Activated CD4-positive, alpha-beta T cell treated with anti-CD3 and anti-CD28 coated beads, Interleukin-2, Interleukin-4, amounts not matched to agents 100 ng/mL and 50 ng/mL, durations not matched to agents 16 hours and 8 hours (primary cell): Measurements from ENCODE around the gene HPD.
"Not testable (repeated sequence)": the region's sequence is repeated elsewhere in the genome, so short reads cannot be mapped to it uniquely, and the experiment has no call there.

Source experiments
- DNase-seq: peaks from one replicate; pipeline ENCODE4 v3.0.0-alpha.2; 2020; ENCODE audit warnings: low spot score

The HPD gene

DNA sequence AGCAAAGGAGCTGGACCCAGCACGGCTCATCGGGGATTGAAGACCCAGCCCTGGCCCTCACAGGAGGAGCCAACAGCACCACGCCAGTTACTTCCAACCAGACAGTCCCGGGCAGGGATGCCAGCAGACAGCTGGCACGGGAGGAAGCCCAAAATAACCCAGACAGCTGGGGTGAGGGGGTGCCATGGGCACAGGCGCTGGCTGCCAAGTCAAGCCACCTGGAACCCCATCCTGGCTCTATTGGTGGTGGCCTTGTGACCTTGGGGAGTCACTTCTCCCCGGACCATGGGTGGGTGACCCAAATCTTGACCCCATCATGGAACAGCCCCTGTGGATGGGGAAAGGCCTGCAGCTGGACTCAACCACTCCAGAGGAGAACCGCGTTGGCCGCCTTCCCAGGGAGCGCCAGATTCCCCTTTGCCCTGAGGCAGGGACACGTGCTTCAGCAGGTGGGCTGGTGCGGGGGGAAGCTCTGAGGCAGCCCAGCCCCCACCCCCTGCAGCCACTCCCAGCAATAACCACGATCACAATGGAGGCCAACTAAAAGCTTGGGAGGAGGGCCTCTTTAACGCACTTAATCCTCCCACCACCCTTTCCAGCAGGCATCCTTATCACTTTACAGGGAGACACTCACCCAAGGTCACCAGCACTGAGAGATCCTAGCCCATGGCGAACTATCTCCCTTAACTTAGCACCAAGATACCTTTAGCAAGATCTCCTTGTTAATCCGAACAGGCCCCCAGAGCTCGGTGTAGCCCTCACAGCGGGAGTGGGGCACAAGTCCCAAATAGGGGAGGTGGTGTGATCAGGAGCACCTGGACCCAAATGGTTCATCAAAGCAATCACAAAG is 60.5 kb downstream of the HPD start:
- DNase-seq, result no peak

DNA sequence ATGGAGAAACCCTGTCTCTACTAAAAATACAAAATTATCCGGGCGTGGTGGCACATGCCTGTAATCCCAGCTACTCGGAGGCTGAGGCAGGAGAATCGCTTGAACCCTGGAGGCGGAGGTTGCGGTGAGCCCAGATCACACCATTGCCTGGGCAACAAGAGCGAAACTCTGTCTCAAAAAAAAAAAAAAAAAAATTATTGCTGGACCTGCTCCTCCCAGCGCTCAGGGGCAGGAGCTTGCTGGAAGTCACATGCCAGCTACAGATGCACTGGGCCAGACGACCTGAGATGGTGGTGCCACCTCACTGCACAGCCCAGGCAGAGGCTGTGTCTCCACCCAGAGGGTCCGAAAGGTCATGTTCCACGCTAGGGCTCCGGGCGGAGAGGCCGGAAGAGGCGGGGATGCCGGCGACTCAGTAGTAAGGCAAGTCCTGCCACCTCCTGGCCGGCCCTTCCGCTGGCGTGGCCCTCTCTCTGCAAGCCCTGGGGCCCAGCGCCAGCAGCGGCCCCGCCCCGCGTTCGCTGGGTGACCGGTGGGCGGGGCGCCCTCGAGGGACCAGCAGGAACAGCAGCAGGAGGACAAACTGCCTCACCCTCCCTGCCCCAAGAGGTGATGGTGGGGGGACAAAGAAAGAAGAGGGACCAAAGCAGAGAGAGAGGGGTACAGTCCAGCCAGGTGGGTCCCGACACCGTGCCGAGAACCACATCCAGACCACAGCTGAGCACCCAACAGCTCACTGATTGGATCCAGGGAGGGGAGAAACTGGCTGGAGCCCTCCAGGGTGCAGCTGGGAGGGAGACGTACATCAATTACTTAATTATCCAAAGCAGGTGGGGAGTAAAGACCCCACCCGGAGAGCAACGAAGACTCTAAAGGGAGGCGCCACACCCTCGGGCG is 61.6 kb downstream of the HPD start:
- no peak for DNase-seq

DNA sequence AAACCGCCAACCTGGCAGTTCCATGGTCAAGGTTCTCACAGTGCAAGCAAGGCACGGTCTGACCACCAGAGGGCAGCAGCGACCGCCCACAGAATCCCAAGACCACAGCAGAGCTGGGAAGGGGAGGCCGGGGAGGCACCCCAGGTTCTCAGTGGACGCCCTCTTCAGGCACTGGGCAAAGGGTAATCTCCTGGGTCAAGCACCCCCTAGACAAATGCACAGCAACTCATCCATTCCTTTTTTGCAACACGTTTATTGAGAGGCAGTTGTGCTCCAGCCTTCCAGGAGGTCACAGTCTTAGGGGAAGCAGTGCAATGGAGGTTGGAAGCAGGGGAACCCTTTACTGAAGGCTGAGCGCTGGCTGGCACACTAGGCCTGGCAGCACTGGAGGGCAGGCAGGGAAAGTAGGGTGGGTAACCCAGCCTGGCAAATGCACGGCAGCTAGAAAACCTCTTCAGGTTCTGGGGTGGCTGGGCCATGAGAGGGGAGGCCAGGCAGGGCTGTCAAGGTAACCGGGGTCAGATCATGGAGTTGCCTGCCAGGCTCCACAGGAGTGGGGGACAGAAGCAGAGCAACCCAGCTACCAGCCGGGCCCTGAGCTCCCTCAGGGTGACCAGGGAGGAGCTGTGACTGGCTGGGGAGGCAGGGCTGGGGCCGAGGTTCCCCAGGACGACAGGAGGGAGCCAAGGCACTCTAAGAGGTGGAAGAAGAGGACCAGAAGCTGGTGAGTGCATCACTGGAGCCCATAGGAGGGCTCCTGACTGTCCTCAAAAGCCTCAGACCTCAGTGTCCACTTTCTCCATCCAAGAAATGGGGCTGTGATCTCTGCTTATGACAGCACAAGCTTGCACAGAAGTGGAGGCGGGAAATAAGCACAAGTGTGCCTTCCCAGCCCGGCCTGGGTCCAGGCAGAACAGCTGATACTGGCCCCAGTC is 63.4 kb downstream of the HPD start:
- peak; percentile 89 for DNase-seq

DNA sequence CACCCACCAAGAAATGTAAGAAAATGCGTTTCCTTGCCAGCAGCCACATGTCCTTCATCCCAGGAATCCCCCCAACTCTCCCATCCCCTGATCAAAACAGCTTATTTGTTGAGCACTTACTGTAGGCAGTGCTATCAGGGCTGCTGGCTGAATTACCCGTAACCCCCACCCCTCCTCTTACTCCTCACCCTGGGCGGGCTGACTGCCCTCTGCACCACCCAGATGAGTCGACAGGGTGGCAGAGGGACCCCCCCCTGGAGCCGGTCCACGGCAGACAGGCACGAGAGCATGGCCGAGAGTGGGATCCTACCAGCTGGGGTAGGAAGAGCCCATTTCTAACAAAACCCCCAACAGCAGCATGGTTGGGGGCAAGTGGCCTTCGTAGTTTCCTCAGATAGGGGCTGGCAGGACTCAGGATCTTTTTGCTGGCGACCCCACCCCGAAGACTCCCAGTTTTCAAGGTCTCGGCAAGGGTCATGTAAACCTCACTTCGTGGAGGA is 64.1 kb downstream of the HPD start:
- peak; percentile 23 for DNase-seq

DNA sequence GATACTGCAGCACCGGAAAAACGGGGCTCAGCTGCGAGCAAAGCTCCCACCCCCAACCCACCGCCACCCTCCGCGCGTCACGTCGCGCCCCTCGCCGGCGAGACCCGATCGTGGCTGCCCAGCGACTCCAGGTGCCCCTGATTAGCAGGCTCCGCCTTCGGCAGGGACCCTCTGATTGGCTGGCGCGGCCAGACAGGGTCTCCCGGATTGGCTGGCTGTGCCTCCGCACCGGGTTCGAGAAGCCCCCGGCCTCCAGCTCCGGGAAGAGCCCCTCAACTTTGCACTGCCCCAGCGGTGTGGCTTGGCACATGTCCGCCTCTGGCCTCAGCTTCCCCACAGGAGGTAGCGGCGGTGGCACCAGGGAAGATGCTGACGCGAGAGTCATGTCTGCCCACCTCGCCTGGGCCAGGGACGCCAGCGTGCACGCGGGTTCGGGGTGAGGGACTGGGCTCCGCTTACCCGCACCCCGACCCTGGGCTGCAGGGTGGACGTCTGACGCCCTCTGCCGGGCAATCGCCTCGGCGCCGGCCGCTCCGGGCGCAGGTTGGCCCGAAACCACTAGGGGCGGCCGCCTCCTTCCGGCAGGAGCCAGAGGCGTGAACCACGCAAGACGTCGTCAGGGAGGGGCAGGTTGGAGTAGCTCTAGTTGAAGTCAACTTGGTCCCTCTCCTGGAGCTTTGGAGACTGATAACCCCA is 64.7 kb downstream of the HPD start:
- peak; percentile 96 for DNase-seq

DNA sequence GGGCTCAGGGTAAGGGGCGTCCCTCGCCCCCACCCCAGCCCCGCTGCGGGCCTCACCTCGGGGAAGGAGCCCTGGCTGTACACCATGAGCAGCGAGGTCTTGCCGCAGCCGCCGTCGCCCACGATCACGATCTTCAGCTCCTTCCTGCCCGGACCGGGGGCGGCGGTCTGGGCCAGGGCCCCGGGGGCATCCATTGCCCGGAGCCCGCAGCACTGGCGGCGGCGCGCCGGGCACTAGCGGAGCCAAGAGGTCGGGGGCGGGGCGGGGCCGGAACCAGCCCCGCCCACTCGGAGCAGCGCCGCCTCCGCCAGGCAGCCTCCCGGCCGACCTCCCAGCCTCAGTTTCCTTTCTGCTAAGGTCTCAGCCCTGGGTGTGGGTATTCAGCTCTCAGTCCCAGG is 65.2 kb downstream of the HPD start, which contains the start of gene RHOF:
Gene RHOF, minus strand, starts transcription at position 249 of the 398 bp plus-strand sequence. Its CDS starts 55 bp downstream, at position 194.
- peak; percentile 76 for DNase-seq

DNA sequence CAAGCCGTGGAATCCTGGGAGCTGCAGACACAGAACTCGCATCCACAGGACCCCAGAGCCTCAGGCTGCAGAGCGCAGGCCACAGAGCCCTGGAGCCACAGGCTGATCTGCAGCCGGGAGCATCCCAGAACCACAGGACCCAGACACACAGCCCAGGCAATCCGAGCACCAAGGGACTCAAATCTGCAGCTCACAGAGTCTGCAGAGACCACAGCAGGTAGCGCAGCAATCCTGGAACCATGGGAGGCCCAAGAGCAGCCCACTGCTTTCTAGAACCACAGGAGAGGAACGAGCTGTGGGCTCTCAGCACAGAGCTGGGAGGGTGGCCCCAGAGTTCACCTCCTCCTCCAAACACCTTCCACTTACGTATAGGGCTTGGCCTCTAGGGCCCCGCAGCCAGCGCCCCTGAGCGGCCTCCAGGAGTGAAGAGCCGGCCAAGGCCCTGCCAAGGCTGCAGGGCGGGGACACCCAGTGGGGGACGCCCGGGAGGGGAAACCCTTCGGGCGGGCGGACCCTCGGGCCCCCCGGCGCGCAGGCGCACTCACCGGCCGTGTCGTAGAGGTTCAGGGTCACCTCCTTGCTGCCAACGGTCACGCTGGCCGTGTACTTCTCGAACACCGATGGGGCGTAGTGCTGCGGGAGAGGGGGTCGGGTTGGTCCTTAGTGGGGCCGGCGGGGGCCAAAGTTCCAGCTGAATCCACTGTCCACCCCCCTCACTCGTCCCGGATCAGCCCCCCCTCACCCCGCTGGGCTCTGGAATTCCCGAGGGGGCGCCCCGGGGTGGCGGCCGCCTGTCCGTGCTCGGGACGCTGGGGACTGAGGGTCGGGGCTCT is 65.8 kb downstream of the HPD start:
- peak; percentile 52 for DNase-seq

DNA sequence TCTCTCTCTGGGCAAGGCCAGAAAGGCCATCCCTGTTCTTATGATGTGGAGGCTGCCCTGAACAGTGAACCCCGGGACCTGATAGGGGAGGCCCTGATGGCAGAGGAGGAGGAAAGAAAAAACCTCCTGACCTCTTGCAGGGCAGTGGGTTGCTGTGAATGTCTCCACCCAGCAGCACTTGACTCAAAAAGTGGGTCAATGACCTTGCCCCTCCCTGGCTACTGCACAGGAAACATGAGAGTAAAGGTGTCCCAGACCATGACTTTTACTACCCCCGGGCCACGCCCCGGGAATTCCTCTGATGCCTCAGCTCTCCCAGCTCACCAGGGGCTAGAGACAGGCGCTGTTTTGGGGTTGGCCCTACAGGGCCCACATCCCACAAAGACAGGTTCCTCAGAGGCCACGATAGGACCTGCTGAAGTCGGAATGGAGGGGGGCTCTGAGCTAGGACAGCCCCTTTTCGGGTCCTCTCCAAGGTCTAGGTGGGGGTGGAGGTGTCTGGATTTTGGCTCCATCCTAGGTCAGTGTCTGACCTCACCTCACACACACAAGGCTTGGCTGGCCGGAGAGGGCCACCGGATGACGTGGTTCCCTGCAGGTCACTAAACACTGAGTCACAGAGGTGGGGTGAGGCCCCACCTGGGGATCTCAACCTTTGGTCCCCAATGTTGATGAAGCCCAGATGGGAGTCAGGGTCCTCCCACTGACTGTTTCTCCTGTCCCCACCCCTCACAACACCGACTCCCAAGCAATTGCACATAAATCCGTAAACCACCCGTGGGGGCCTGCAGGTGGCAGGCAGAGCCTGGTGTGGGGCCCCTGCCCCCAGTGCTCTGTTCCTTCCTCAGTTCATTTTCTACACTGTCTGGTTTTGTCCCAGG is 66.7 kb downstream of the HPD start:
- DNase-seq, result peak; percentile 40

DNA sequence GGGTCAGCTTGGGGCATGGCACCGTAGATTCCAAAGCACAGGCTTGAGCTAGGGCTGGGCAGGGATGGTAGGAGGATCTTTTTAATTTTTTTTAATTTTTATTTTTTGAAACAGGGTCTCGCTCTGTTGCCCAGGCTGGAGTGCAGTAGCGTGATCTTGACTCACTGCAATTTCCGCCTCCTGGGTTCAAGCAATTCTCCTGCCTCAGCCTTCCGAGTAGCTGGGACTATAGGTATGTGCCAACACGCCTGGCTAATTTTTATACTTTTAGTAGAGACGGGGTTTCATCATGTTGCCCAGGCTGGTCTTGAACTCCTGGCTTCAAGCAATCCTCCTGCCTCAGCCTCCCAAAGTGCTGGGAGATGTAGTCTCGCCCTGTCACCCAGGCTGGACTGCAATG is 67.9 kb downstream of the HPD start:
- not testable (repeated sequence) for DNase-seq

DNA sequence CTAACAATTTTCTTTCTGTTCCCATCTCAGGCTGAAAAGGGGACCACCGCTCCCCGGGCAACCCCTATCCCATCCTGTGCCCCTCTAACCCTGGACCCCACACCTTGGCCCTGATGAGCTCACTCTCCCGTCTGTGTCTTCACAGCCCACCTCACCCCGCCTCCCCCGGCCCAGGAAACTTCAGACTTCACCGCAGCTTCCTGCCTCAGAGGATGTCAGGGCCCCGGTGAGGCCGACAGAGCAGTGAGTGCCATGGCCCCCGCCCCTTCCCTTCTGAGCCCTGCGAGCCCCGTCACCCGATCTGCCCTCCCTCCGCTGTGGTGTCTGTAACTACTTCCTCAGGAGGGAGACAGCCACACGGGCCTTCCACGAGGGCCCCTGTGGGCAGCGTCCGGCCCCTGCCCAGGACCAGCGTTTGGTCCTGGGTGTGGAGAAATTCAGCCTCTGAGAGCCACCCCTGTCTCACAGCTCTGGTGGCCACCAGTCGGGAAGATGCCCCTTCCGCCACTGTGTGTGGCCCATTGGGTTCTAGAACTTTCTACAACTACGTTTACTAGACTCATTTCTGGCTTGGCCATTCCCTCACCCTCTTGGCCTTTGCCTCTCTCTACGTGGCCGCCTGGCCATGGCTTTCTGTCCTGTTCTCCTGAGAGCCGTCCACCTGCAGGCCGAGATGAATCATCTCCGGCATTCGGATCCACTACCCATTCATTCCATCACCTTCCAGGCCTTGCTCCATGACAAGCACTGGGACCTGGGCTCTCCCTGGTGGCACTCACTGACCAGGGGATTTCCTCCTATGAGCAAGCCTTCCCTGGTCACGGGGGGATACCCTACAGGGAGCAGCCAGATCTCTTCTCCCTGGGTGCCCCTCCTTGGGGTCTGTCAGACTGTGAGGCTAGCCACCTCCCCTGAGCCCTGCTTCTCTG is 68.6 kb downstream of the HPD start:
- DNase-seq, result peak; percentile 95
